ENCODE data around the gene ALDOB. TPM values are rescaled to one million over a fixed set of nuclear protein-coding genes. Genes with fewer than 3 reads are reported as not detected.

Gene ALDOB
- total and polyA plus RNA-seq, 2 of the 8 experiments (the other 6 are each of a cell fraction or from before 2014, with no cell fraction given): not detected

- TF ChIP-seq CHD7 (IDR thresholded peaks at IDR 0.05; ENCODE audit: insufficient replicate concordance, low read length) (no peak), JUND (IDR thresholded peaks at IDR 0.05; ENCODE audit: low read length) (peak; percentile 21; the same call in 1 of the 2 replicates), CHD2 (IDR thresholded peaks at IDR 0.05; ENCODE audit: low read length) (peak; percentile 74), POLR2AphosphoS5 (IDR thresholded peaks at IDR 0.05; ENCODE audit: low read depth, low read length) (peak; percentile 91), SUZ12 (IDR thresholded peaks at IDR 0.05; ENCODE audit: low read length) (no peak), ATF2 (IDR thresholded peaks at IDR 0.05; ENCODE audit: low read length) (0 out of 2 replicates have a peak, but pooled peaks have one; percentile 23), EGR1 (IDR thresholded peaks at IDR 0.05; ENCODE audit: borderline replicate concordance, low read depth, low read length) (peak; percentile 75; the same call in 1 of the 2 replicates), CREB1 (IDR thresholded peaks at IDR 0.05) (peak; percentile 86)
These were observed 37.3 kb downstream of the ALDOB start, which contains the start of the genes MRPL50 and ZNF189 (continued) for GRCh38 chr9:101398068-101398929.
